GM21390 (cell line): Measurements from ENCODE around the gene RPN1.
A peak's percentile ranks its signal among the peaks of the same experiment; 100 is the strongest.
"Not testable (repeated sequence)": the region's sequence is repeated elsewhere in the genome, so short reads cannot be mapped to it uniquely, and the experiment has no call there.

Experiments
- ATAC-seq: cut with Tn5 transposase; IDR thresholded peaks from one replicate; pipeline ENCODE4 v1.9.1; 2021; ENCODE audit not compliant: unreplicated experiment

The RPN1 gene

DNA sequence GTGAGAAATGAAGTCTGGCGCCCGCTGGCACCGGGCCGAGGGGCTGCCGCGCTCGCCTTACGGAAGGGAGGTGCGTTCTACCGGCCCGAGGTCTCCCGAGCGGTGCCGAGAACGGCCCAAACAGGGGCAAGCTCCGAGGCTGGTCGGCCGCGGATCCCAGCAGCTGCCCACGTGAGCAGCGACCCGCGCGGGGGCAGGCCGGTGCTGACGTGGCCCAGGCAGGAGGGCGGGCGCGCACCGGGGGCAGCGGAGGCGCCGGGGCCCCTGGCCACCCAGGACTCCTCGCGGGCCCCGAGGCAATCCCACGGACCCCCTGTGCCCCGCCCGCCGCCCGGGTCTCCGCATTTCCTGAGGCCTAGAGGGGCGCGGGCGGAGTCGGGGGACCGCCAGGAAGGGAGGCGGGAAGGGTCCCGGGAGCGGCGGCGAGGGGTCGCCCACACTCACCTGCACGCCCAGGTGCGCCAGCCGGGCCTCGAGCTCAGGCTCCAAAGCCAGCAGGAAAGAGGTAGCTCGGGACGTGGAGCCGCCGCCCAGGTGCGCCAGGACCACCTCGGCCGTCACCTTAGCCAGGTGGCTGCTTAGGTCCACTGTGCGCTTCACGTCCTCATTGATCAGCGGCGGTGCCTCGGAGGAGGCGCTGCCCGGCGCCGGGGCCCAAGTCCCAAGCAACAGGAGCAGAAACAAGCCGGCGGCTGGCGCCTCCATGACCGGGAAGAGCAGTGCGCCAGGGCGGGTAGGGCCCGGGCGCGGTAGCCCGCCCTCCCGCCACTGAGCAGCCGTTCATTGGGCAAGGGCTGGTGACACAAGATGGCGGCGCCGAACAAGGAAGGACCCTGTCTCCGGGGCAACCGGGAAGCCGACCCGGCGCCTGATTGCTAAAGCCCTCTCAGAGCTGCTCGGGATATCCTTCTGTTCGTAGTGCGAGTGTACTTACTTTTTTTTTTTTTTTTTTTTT is at the start of gene RPN1:
Gene RPN1 (minus strand): TSS at position 723 of the 955 bp plus-strand sequence. CDS start 18 bp downstream, at position 705.
- ATAC-seq = peak; percentile 96

DNA sequence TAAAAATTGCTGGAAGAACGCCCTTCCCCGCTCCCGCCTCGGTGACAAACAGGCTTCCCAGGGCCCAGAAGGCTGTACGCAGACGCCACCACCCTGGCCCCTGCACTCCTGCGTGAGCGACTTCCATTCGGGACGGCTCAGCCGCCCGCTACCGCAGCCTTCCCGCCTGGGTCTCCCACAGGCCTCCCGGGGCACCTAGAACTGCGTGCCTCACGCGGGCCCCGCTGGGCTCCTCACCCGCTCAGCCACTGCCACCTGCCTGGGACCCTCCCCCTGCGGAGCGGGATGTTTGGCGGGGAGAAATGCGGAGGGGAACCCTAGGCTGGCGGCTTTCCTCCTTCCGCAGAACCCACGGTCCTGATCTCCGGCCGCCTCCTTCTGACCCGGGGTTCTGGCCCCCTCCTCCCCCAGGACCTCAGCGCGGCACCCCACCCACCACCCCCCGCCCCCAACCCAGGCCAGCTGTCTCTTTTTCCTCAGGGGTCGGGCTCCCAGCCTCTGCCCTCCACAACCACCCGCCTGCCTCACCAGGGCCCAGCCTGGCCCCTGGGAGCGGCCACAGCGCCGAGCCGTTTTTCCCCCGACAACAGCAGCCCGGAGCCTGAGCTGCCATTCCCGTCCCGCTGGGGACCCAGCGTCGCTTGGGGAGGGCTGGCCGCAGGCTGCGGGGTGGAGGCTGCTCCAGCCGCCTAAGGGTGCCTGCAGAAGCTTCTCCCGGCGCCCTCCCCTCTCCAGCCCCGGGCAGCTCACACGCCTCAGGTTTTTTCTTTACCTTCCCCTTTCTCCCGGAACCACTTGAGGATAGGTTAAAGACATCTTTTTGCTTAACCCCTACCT is 47.8 kb upstream of the RPN1 start:
- no peak for ATAC-seq

DNA sequence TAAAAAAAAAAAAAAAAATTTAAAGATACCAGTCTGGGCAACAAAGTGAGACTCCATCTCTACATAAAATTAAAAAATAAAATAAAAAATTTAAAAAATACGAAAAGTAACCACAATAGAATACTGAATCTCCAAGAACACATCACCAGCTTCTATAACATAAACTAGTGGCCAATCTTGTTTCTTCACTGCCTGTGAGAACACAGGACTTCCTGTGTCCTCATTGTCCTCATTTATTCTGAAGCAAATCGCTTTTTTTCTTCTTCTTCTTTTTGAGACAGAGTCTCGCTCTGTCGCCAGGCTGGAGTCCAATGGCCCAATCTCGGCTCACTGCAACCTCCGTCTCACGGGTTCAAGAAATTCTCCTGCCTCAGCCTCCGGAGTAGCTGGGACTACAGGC is 46.7 kb upstream of the RPN1 start:
- ATAC-seq = no peak

DNA sequence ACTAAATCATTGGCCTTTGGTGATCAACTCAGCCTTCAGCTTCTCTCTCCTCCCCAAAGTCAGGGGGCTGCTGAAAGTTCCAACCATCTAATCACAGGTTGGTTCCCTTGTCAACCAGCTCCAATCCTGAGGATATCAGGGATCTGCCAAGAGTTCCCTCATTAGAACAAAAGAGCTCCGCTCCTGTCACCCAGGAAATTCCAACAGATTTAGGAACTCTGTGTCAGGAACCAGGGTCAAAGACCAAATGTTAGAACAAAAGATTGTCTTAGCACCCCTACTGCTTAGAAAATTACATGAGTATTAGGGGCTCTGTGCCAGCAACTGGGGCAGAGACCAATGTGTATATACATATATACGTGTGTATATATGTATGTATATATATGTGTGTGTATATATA is 43.1 kb upstream of the RPN1 start:
- no peak for ATAC-seq

DNA sequence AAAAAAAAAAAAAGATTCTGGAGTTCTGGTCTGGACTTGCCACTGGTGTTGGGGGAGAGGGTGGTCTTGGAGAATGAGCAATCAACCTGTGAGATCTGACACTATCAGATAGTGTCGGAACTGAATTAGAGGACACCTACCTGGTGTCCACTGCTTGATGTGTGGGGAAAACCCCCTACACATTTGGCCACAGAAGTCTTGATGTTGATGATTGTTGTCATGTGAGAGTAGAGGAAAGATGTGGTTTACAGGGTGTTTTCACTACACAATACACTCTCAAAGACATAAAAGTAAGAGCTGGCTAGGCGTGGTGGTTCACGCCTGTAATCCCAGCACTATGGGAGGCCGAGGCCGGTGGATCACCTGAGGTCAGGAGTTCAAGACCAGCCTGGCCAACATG is 38.4 kb upstream of the RPN1 start:
- ATAC-seq = no peak

DNA sequence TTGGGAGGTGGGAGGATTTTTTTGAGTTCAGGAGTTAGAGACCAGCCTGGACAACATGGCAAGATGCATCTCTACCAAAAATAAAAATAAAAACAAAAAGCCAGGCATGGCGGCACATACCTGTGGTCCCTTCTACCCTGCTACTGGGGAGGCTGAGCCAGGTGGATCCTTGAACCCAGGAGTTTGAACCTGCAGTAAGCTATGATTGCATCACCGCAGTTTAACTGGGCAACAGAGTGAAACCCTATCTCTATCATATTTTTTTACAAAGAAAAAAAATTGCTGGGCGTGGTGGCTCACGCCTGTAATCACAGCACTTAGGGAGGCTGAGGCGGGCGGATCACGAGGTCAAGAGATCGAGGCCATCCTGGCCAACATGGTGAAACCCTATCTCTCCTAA is 35.8 kb upstream of the RPN1 start:
- ATAC-seq = no peak

DNA sequence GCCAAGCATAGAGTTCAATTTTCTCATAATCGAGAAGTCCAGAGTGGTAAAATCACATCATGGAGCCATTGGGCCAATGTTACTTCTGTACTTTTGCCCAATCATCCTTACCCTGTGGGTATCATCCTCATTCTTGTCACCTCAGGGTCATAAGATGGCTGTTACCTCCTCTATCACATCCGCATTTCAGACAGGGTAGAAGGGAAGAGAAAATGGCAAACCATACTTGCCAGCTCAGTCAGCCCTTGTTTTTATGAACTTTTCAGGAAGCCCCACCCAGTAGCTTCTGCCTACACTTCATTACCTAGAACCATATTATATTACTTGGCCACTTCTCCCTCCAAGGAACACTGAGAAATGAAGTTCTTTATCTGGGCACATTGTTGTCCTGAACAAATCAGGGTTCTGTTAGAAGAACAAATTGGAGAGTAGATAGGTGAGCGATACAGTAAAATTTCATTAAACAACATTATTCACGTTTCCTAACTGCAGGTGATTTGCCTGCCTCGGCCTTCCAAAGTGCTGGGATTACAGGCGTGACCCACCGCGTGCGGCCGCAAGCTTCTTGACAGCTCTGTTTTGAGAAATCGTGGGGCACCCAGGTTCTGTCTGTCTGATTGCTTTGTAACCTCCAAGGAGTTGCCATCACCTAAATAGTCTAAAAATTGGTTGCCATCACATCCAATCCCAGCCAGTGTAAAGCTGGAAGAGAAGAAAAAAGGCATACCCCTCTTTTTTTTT is 34.5 kb upstream of the RPN1 start:
- no peak for ATAC-seq

DNA sequence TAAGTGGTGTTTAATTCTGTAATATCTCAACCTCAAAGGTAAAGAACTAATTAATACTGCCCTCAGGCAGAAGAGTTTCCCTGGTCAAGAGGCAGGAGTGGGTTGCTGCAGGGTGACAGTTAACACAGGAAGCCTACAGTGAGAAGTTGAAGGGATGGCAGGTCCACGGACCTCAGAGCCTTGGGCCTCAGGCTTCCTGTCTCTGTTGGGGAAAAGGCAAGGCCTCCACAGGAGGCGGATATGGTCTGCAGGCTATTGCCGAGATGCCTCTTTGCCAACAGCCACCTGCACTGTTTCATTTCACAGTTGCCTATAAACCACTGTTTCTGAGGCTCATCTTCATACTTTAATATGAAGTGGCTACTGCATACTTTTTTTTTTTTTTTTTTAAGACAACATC is 33.3 kb upstream of the RPN1 start:
- no peak for ATAC-seq

DNA sequence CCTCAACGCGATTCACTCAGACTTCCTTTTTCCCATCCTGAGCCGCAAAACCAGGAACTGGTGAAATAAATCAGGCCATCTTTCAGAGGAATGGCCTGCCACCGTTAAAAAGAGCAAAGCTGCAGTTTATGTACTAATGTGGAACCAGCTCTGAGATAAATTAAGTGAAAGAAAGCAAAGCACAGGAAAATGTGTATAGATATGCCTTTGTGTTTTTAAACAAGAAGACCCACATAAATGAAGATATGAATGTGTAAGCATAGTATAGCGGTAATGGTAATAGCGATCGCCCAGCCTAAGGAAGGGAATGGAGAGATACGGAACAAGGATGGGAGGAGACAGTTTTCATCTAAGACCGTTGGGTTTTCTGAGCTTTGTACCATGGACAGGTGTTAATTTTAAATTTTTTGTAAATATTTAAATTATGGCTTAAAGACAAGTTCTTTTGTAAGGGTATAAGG is 30.8 kb upstream of the RPN1 start:
- ATAC-seq = no peak

DNA sequence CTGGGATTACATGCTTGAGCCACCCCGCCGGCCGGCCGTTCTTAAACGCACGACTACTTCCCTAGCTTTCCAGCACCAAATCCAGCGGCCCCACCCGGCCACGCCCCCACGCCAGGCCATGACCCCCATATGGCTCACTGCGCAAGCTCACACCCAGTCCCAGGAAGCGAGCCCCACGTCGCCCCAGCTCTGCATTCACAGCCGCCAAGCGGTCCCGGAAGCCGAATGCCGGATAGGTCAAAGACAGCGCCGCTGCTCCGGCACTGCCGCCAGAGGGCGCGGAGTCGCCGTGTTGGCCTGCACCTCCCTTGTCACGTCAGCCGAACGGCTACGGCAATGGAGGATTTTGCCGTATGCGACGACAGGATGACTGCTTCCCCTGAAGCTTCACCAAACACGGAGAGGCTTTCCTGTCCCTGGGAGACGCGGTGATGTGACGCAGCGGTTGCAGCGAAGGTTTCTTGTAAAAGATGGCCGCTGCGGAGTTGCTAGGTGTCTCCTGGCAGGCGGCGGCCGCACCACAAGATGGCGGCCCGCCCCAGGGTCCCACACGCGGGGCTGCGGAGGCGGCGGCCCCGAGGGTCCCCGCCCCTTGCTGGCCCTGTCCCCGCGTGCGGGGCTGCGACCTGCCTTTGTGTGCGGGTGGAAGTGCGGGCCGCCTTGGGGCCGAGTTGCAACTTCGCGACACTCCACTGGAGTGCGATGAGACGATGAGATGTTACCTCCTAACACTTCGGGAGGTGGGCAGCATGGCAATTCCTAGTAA is 30.2 kb upstream of the RPN1 start:
- ATAC-seq = peak; percentile 96

DNA sequence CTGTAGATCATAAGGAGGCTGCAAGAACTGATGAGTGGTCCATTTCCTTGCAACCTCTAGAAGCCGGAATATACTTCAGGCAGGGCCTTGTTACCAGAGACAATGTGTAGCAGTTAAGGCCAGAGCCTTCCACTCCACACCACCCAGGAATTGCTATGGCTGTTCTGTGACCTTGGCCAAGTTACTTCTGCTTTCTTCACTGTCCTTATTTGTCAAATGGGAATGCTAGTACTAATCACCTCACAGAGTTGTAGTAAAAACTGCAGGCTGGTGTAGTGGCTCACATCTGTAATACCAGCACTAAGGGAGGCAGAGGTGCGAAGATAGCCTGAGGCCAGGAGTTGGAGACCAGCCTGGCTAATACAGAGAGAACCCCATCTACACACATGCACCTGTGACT is 28.7 kb upstream of the RPN1 start:
- ATAC-seq = no peak

DNA sequence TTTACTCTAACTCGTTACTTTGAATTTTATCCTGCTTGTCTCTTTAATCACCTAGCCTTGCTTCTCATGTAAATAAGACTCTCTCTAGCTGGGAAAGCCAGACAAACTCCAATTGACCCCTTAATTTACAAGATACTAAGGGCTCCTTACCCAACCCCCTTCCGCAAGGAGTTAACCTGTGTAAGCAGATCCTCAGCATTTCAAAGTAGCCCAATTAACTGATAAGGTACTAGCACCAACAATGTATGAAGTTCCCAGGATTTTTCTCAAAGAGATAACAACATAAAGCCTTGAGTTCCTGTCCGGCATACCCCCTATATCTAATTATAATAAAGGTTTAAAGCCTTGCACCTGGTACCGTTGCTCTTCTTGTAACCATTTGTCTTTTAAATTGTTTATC is 25.2 kb upstream of the RPN1 start:
- ATAC-seq = not testable (repeated sequence)

DNA sequence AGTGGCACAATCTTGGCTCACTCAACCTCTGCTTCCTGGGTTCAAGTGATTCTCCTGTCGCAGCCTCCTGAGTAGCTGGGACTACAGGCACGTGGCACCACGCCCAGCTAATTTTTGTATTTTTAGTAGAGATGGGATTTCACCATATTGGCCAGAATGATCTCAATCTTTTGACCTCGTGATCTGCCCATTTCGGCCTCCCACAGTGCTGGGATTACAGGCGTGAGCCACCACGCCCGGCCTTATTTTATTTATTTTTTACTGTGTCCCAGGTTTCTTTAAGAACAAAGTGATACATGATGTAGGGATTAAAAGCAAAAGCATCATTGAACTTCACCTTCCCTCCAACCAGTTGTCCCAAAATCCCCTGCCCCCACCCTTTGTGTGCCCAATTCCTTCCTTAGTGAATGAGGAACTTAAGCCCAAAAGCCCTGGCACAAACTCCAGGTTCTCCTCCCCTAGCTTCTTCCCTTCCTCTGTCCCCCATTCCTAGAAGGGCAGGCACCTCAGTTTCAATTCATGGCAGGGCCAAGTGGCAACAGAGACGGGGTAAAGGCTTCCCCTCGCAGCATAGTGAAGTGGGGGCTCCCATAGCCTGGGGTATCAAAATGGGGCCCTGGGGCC is 23.7 kb upstream of the RPN1 start:
- ATAC-seq = no peak

DNA sequence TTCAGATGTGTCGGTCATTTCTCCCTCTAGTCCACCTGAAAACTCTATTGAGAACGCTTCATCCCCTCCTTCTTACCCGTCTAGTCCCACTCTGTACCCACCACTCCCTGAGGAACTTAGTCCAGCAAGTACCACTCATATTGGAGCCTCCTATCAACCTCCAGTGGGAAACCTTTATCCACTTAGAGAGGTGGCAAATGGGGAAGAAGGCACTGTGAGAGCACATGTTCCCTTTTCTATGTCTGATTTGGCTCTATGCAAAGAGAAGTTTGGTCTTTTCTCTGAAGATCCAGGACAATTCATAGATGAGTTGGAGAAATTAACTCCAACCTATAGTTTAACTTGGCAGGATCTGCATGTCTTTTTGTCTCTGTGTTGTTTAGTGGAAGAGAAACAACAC is 17.0 kb upstream of the RPN1 start:
- no peak for ATAC-seq

DNA sequence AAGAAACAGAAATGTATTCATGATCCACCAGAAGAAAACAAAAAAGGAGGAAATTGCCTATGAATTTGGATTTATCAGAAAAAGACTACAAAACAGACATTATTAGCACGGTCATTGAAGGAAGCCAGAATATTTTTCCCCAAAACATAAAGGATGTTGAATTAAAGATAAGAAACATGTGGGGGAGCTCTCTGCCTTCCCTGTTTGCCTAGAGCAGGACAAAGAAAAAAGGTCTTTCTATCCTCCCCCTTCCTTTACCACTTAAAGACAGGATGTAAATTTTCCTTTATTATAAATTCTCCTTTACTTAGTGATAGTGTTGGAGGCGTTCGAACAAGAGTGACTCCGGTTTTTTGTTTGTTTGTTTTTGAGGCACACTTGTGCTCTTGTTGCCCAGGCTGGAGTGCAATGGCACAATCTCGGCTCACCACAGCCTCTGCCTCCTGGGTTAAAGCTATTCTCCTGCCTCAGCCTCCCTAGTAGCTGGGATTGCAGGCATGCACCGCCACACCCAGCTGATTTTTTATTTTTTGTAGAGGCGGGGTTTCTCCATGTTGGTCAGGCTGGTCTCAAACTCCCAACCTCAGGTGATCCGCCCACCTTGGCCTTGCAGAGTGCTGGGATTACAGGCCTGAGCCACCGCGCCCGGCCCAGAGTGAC is 14.9 kb upstream of the RPN1 start:
- ATAC-seq = no peak

DNA sequence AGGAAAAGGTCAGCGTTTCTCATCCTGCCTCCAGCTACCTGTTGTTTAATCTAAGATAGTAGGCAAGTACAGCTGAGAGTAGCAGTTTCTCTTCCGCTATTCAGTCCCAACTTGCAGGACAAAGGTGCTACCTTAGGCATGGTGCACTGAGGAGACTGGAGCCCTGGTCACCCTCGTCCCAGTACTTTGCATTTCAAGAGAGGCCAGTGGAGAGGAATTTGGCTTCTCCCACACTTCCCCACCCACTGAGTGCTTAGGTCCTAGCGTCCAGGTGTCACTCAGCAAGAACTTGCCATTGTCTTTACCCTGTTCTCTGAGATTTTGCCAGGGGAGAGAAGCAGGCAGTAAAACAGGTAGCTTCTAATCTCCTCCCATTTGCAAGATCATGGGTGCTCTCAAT is 12.5 kb upstream of the RPN1 start:
- ATAC-seq = no peak

DNA sequence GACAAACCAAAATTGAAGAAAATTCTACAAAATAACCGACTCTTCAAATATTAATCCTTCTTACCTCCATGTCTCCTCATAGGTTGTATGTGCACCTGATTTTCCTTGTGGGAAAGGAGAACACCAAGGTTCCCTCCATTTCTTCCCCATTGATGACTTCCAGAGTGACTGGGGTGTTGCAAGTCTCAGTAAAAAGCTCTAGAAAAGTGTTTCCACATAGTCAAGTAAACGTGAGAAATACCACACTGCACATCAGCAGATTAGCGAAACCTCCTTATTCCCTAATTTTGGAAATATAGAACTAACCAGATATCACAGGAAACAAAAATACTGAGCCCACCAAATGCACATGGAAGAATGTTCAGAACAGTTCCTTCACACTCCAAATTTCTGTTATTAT is 4.9 kb upstream of the RPN1 start:
- no peak for ATAC-seq

DNA sequence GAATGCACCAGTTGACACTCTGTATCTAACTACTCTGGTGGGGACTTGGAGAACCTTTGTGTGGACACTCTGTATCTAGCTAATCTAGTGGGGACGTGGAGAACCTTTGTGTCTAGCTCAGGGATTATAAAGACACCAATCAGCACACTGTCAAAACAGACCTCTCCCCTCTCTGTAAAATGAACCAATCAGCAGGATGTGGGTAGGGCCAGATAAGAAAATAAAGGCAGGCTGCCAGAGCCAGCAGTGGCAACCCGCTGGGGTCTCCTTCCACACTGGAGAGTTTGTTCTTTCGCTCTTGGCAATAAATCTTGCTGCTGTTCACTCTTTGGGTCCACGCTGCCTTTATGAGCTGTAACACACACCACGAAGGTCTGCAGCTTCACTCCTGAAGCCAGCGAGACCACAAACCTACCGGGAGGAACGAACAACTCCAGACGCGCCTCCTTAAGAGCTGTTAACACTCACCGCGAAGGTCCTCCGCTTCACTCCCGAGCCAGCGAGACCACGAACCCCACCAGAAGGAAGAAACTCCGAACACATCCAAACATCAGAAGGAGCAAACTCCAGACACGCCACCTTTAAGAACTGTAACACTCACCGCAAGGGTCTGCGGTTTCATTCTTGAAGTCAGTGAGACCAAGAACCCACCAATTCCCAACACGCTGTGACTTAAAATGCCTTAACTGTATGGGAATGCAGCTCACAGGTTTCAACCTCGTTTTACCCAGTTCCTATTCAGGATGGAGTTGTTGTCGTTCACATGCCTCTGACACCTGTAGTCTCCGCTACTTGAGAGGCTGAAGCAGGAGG is 3.6 kb upstream of the RPN1 start:
- ATAC-seq = not testable (repeated sequence)
